ENCODE data around the gene SCNN1B. TPM values are rescaled to one million over a fixed set of nuclear protein-coding genes. Genes with fewer than 3 reads are reported as not detected.

Gene SCNN1B
- total and polyA plus RNA-seq, 2 of the 13 experiments (the other 11 are each of a cell fraction or from before 2014, with no cell fraction given), result not detected

DNA sequence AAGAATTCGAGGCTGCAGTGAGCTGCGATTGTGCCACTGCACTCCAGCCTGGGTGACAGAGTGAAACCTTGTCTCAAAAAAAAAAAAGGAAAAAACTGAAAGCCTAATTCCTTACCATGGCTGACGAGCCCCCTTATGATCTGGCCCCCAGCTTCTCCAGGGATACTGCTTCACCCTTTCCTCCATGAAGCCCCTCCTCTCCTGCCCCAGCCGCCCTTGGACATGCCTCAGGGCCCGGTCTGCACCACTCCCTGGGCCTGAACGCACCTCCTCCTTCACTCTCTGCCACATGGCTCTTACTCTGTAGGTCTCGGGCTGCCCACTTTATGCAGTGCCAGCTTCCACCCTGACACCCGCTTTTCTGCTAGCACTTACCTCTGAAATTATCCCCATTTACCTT lies 85.6 kb downstream of the SCNN1B start:
- FAIRE-seq, result no peak
- no peak overlapping the region for H3K4me2 ChIP-seq (ENCODE audit: low read depth, low read length)
- intact Hi-C loops (cut with micrococcal nuclease; ENCODE audit: unreplicated experiment) (no loop called here), in situ Hi-C loops (cut with HindIII; ENCODE audit: extremely low pct_ligation_motif_present, low pct_unique_long_range_greater_than_20kb) (no loop called here)
- H3K4me1 ChIP-seq (ENCODE audit: insufficient read depth, low read length), result no peaks in the 10 kb centered on the region
- no peak overlapping the region for H3K27ac ChIP-seq (ENCODE audit: extremely low read length, insufficient read depth, low read length)
- CTCF ChIA-PET (ENCODE audit: low intra/inter-chr PET ratio, low total read pairs), result no interaction called here
- POLR2A ChIA-PET, result no interaction called here
- no peak for ATAC-seq
- BruUV-seq (replicated peaks), result no TSS peak
- H3K4me3 ChIP-seq (replicated peaks in 1 of 3; ENCODE audit: insufficient read depth in 1 of 3, low read depth in 2 of 3, low read length in 3 of 3), result no peak overlapping the region
- WGBS (ENCODE audit: low lambda C conversion rate), result 94% methylated on average over 8 of the region's 8 CpGs
- peaks cover 17 to 28% of the 10 kb centered on the region in 2 experiments for H3K36me3 ChIP-seq (replicated peaks in 1 of 2; ENCODE audit: control insufficient read depth in 1 of 2, insufficient read depth in 2 of 2, low read length in 2 of 2)
- no peak overlapping the region for H2AFZ ChIP-seq (ENCODE audit: low read length)
- no peaks in the 10 kb centered on the region for H3K79me2 ChIP-seq (ENCODE audit: insufficient read depth, low read length)
- H3K9me3 ChIP-seq (ENCODE audit: low read length), result no peaks in the 10 kb centered on the region
- H3K27me3 ChIP-seq (ENCODE audit: control insufficient read depth in 1 of 2, insufficient read depth in 2 of 2, low read length in 2 of 2), result no peaks in the 10 kb centered on the region
- H3K9ac ChIP-seq (ENCODE audit: insufficient read depth, low read depth, low read length), result no peak overlapping the region
- H4K20me1 ChIP-seq (ENCODE audit: insufficient read depth, low read length), result no peaks in the 10 kb centered on the region
- DNase-seq (ENCODE audit: low spot score), result no peak
- TF ChIP-seq, protein P1, sequence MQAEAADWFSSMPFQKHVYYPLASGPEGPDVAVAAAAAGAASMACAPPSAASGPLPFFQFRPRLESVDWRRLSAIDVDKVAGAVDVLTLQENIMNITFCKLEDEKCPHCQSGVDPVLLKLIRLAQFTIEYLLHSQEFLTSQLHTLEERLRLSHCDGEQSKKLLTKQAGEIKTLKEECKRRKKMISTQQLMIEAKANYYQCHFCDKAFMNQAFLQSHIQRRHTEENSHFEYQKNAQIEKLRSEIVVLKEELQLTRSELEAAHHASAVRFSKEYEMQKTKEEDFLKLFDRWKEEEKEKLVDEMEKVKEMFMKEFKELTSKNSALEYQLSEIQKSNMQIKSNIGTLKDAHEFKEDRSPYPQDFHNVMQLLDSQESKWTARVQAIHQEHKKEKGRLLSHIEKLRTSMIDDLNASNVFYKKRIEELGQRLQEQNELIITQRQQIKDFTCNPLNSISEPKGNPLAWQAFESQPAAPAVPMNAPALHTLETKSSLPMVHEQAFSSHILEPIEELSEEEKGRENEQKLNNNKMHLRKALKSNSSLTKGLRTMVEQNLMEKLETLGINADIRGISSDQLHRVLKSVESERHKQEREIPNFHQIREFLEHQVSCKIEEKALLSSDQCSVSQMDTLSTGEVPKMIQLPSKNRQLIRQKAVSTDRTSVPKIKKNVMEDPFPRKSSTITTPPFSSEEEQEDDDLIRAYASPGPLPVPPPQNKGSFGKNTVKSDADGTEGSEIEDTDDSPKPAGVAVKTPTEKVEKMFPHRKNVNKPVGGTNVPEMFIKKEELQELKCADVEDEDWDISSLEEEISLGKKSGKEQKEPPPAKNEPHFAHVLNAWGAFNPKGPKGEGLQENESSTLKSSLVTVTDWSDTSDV (CRISPR knock-in tag; IDR thresholded peaks at IDR 0.05), result no peak
- TF ChIP-seq MYNN (CRISPR knock-in tag; IDR thresholded peaks at IDR 0.05; ENCODE audit: low read depth), result no peak
- TF ChIP-seq ZNF17 (CRISPR knock-in tag; IDR thresholded peaks at IDR 0.05), result no peak
- TF ChIP-seq, protein P2, sequence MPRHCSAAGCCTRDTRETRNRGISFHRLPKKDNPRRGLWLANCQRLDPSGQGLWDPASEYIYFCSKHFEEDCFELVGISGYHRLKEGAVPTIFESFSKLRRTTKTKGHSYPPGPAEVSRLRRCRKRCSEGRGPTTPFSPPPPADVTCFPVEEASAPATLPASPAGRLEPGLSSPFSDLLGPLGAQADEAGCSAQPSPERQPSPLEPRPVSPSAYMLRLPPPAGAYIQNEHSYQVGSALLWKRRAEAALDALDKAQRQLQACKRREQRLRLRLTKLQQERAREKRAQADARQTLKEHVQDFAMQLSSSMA (CRISPR knock-in tag; IDR thresholded peaks at IDR 0.05), result no peak
- TF ChIP-seq, protein P3, sequence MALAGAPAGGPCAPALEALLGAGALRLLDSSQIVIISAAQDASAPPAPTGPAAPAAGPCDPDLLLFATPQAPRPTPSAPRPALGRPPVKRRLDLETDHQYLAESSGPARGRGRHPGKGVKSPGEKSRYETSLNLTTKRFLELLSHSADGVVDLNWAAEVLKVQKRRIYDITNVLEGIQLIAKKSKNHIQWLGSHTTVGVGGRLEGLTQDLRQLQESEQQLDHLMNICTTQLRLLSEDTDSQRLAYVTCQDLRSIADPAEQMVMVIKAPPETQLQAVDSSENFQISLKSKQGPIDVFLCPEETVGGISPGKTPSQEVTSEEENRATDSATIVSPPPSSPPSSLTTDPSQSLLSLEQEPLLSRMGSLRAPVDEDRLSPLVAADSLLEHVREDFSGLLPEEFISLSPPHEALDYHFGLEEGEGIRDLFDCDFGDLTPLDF (CRISPR knock-in tag; IDR thresholded peaks at IDR 0.05), result no peak
- no peak for TF ChIP-seq ZNF317 (CRISPR knock-in tag; IDR thresholded peaks at IDR 0.05)
- no peak for TF ChIP-seq ZNF431 (CRISPR knock-in tag; IDR thresholded peaks at IDR 0.05; ENCODE audit: borderline replicate concordance, low read depth)
- TF ChIP-seq, protein P4, sequence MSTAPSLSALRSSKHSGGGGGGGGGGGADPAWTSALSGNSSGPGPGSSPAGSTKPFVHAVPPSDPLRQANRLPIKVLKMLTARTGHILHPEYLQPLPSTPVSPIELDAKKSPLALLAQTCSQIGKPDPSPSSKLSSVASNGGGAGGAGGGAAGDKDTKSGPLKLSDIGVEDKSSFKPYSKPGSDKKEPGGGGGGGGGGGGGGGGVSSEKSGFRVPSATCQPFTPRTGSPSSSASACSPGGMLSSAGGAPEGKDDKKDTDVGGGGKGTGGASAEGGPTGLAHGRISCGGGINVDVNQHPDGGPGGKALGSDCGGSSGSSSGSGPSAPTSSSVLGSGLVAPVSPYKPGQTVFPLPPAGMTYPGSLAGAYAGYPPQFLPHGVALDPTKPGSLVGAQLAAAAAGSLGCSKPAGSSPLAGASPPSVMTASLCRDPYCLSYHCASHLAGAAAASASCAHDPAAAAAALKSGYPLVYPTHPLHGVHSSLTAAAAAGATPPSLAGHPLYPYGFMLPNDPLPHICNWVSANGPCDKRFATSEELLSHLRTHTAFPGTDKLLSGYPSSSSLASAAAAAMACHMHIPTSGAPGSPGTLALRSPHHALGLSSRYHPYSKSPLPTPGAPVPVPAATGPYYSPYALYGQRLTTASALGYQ (CRISPR knock-in tag; IDR thresholded peaks at IDR 0.05), result no peak
- TF ChIP-seq, protein P5, sequence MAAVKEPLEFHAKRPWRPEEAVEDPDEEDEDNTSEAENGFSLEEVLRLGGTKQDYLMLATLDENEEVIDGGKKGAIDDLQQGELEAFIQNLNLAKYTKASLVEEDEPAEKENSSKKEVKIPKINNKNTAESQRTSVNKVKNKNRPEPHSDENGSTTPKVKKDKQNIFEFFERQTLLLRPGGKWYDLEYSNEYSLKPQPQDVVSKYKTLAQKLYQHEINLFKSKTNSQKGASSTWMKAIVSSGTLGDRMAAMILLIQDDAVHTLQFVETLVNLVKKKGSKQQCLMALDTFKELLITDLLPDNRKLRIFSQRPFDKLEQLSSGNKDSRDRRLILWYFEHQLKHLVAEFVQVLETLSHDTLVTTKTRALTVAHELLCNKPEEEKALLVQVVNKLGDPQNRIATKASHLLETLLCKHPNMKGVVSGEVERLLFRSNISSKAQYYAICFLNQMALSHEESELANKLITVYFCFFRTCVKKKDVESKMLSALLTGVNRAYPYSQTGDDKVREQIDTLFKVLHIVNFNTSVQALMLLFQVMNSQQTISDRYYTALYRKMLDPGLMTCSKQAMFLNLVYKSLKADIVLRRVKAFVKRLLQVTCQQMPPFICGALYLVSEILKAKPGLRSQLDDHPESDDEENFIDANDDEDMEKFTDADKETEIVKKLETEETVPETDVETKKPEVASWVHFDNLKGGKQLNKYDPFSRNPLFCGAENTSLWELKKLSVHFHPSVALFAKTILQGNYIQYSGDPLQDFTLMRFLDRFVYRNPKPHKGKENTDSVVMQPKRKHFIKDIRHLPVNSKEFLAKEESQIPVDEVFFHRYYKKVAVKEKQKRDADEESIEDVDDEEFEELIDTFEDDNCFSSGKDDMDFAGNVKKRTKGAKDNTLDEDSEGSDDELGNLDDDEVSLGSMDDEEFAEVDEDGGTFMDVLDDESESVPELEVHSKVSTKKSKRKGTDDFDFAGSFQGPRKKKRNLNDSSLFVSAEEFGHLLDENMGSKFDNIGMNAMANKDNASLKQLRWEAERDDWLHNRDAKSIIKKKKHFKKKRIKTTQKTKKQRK (IDR thresholded peaks at IDR 0.05; ENCODE audit: low read length), result no peak
- no peak for TF ChIP-seq HNRNPL (IDR thresholded peaks at IDR 0.05; ENCODE audit: low read depth, low read length)
- no peak for TF ChIP-seq RELA (CRISPR knock-in tag; IDR thresholded peaks at IDR 0.05)
- TF ChIP-seq GFI1 (CRISPR knock-in tag; IDR thresholded peaks at IDR 0.05; ENCODE audit: borderline replicate concordance), result no peak
- TF ChIP-seq DMAP1 (CRISPR knock-in tag; IDR thresholded peaks at IDR 0.05), result no peak

All from HepG2 (cell line).